IPS DF 19.7 (cell line): ENCODE data around the gene PLEKHD1.

Experiments used
- DNase-seq: peaks from one replicate; pipeline ENCODE4 v3.0.0-alpha.2; 2013; ENCODE audit warnings: low read depth, low spot score

Gene PLEKHD1

DNA sequence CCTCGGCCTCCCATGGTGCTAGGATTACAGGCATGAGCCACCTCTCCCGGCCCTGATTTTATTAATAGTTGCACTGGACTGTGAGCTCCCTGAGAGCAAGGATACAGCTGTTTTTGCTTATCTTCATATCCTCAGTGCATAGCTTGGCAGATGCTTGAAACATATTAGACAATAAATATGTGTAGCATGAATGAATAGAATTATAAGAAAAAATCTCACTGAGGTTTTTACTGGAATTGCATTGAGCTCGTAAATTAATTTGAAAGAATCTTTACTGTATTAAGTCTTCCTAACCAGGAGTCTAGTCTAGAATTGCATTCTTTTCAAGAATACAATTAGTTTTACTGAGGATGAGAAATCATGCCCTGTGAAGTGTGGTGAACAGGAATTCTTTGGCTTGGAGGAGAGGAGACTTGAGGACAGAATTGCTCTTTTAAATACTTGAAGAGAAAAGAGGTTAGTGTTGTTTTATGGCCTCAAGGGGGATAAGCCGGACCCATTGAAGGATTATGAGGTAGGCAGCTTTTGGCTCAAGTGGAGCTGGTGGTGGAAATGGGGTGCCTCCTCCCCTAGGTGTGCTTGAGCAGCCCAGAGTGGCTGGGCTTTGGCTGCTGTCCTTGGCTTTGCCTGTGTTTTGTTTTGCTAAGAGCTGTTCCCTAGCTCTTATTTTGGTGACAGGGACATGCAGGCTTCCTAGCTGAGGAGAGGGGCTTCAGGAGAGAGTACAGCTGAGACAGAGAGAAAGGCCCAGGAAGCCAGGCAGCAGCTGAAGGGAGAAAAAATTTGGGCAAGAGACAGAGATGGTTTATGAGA lies 34.0 kb downstream of the PLEKHD1 start:
- no peak for DNase-seq

DNA sequence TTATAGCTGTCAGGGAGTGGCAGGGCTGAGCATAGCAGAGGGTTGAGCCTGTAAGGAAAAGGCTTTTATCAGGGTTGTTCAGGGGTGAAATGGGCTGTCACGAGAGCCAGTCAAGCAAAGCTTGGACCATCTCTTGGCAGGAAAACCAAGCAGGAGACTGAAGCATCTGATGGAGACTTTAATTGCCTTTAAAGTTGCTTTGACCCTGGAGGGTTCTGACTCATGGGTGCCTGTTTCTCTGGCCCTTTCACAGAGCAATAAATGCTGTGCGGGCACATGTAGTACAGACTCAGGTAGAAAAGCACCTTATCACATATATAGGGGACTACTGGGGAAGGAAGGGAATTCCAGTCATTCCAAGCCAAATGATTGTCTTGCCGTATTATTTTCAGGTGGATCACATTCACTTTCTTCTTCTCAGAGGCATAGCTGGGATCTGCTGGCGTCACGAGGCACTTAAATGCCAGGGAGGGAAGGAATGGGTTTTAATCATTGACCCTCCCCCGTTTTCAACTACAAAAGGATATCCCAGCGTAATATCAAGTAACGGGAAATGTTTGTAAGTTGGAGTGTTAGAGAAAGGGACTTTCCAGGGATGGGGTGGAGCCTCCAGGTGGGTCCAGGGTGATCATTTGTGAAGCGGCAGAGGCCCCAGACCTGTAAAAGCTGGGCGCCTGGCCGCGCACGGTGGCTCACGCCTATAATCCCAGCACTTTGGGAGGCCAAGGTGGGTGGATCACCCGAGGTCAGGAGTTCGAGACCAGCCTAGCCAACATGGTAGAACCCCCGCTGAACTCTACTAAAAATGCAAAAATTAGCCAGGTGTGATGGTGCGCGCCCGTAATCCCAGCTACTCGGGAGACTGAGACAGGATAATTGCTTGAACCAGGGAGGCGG lies 34.9 kb downstream of the PLEKHD1 start:
- no peak for DNase-seq

DNA sequence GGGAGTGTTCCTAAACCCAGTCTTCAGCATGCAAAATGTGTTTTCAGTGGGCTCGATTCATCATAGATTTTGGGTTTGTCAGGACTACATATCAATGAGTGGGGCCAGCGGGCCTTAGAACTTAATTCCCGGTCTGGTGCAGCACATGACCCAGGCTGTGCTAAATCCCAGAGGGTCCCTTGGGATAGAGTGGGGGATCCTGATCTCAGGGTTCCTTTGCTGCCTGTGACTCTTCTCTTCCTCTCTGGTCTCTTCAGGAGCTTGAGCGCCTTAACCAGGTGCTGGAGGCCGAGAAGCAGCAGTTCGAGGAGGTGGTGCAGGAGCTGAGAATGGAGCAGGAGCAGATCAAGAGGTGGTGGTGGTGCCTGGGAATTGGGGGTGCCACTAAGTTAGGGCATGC lies 37.5 kb downstream of the PLEKHD1 start:
- no peak for DNase-seq

DNA sequence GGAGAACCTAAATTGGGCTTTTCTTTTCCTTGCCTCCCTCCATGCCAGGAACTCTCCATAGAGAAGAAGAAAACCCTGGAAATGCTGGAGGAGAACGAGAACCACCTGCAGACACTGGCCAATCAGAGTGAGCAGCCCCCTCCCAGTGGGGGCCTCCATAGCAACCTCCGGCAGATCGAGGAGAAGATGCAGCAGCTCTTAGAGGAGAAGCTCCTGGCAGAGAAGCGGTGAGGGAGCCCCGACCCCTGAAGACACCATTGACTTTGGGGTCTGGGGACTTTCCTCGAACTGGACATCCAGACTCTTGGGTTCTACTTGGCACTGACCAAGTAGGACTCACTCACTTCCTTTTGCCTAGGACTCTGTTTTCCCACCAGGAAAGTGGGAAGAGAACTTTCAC lies 41.4 kb downstream of the PLEKHD1 start:
- DNase-seq: no peak

DNA sequence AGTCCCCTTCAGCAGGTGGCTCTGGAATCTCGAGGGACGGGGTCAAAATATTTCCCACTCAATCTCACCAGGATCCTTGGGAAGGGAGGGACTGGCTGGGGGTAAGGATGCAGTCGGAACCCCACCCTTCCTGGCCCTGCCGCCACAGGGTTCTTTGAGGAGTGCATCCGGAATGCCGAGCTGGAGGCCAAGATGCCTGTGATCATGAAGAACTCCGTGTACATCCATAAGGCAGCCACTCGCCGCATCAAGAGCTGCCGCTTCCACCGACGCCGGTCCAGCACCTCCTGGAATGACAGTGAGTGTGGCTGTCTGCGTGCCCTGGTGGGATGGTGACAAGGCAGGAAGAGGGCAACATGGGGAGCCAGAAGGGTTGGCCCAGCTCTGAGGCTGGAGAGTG lies 43.1 kb downstream of the PLEKHD1 start:
- DNase-seq: no peak

DNA sequence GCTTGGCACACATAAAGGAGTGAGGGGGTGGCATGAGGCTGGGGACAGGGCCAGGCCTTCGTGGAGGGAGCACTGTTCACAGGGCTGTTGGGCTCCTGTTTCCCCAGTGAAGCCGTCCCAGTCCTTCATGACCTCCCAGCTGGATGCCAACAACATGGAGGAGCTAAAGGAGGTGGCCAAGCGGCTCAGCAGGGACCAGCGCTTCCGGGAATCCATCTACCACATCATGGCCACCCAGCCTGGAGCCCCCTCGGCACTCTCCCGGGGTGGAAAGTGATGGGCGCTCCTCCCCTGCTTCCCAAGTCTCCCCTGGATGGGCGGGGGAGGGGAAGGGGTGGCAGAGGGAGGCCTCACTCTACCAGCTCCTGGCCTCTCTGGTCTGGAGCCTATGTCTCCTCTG lies 43.6 kb downstream of the PLEKHD1 start:
- no peak for DNase-seq

DNA sequence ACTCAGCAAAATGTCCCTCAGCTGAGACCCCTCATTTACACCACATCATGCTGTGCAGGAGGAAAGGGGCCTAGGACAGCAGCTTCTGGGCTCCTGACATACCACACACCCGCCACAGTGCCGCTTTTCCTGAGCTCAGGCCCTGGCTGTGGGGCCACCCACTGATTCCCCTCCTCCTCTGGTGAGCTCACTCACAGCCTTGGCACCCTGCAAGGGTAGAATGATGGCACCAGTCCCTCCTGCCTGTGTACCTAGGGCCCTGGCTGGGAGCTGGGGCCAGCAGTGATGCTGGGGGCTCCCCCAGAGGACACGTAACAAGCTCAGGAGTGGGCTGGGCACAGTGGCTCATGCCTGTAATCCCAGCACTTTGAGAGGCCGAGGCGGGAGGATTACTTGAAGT lies 44.4 kb downstream of the PLEKHD1 start:
- DNase-seq: no peak

DNA sequence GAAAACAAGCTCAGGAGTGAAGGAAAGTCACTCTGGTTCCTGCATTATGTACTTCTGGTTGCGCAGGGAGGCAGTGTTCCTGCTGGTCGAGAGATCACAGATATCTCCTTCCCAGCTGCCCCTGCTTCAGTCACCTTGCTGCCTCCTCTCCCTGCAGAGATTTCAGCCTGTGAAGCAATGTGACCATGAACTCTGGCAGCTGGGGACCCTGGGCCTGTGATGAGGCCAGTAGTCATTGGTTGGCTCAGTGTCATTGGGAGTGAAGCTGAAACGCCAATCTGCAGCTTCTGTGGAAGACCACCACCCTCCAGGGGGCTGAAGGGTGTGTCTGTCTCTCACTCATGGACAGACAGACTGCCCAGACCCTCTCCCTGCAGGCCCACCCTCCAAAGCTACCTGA lies 45.0 kb downstream of the PLEKHD1 start:
- DNase-seq: no peak

DNA sequence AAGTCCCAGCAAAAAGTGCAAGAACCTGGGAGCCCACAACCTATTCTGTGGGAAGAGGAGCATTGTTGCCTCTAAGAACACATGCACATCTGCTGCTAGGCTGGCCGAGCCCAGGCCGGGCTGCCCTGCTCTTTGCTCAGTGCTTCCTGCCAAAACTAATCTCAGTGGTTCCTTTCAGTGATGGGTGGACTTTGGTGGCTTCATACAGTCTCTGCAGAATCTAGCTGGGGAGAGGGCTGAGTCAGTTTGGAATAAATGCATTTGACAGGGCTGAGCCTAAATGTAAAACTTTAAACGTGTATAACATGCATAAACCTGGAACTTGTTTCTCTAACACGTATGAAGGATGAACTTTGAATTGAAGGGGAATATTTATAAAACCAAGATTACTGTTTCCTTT lies 45.6 kb downstream of the PLEKHD1 start:
- DNase-seq: no peak

DNA sequence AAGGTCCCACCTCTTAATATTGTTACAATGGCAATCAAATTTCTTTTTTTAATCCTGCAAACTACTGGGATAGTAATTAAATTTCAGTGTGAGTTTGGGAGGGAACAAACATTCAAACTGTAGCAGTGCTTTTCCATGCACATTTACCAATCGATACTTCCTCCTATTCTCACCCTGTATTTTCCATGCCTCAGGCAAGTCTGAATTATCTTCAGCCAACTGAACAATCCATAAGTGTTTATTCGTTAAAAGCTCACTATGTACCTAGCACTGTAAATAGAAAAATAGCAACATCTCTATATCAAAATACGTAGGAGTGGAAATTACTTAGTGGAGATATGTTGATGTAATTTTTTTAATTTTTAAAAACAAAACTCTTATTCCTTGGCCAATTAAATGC lies 46.6 kb downstream of the PLEKHD1 start:
- no peak for DNase-seq

DNA sequence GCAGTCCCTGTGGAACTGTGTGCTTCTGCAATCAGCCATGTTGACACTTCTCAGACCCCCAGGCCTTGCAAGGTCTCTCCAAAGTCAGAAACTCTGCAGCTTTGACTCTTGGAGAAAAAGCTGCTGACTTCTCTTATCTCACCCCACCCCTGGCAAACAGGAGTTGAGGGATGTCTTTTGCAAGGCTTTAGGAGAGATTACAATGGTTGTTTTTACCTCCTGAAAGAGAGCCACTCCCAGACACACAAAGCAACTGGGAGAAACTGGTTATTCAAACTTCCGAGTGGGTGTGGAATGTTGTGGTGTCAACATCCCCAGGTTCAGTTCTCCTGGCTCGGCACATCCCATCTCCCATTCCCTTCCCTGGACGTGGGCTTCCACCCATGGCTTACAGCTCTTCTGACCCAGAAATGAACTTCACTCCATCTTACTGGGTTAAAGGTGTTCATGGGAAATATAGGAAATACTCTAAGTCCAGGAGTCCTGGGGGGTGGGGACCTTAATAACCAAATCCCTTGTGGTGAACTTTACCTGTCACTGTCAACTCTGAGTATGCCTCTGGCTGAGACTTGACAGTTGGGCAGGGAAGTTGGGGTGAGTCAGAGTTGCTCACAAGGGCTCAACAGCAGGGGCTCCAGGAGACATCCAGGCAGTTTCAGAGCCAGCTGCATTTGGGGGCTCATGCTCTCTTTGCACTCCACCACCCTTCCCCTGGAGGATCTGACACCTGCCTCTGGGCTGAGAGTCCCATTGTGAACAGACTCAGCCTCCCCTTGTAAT lies 48.2 kb downstream of the PLEKHD1 start:
- no peak for DNase-seq

DNA sequence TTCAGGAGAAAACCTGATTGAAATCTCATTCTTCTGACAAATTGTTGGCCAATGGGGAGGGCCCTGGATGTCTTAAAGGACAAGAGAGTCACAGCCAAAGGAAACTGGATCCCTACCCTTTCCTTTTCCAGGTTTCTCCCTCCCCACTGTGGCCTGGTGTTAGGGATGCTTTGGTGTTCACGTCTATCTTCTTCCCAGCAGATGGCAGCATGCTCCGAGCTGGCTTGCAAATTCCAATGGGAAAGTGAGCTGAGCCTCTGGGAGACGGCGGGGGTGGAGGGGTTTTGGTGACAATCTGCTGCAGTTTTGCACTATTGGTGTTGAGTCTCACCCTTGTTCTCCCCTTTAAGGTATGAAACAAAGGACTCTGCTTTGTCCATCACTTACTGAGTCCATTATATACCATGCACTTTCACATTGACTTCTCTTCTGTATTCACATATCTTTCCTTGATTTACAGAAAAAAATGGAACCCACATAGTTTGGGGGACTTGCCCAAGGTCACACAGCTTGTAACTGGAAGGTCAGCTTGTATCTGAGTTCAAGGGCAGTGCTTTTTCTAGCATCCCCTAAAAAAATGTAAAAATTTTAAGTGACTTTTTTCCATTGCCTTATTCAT lies 50.8 kb downstream of the PLEKHD1 start:
- peak; percentile 48 for DNase-seq

DNA sequence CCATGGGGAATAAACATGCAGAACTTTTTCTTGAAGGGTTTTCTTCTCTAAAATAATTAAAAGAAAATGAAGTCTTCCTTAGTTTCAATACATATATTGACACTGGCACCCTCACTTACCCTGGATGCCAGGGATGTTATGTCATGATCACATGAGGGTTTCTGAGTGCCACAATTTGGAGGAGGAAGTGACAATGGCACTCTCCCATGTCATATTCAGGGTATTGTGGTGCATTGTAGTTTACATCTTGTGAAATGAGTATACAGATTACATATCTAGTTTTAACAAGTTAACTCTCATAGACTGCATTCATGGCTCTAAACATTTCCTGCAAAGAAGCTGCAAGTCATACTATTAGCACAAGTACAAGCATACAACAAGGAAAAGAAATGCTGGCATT lies 52.4 kb downstream of the PLEKHD1 start:
- DNase-seq: no peak

DNA sequence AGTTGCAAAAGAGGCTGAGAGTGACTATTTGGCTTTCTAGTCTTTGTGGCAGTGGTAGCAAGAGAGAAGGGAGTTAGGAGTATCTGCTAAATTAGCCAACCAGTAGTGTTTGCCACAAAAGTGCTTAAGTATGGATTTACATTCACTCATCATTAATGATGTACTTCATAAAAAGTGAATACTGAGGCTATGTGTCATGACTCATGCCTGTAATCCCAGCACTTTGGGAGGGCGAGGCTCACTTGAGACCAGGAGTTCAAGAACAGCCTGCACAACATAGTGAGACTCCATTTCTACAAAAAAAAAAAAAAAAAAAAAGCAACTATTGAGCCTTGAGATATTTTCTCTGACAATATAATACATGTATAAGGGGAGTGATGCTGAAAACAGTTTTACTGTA lies 53.4 kb downstream of the PLEKHD1 start:
- DNase-seq: no peak

DNA sequence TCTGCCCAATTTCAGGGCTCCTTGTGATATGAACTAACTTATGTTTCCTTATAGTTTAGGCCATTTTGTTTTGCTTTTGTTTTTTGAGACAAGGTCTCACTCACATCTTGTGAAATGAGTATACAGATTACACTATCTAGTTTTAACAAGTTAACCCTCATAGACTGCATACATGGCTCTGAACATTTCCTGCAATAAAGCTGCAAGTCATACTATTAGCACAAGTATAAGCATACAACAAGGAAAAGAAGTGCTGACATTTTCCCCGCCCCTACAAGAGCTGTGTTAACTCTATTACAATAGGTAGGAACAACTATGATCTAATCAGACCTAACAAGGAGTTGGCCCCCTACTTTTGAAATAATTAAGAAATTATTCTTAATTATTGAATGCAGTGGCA lies 54.2 kb downstream of the PLEKHD1 start:
- no peak for DNase-seq

DNA sequence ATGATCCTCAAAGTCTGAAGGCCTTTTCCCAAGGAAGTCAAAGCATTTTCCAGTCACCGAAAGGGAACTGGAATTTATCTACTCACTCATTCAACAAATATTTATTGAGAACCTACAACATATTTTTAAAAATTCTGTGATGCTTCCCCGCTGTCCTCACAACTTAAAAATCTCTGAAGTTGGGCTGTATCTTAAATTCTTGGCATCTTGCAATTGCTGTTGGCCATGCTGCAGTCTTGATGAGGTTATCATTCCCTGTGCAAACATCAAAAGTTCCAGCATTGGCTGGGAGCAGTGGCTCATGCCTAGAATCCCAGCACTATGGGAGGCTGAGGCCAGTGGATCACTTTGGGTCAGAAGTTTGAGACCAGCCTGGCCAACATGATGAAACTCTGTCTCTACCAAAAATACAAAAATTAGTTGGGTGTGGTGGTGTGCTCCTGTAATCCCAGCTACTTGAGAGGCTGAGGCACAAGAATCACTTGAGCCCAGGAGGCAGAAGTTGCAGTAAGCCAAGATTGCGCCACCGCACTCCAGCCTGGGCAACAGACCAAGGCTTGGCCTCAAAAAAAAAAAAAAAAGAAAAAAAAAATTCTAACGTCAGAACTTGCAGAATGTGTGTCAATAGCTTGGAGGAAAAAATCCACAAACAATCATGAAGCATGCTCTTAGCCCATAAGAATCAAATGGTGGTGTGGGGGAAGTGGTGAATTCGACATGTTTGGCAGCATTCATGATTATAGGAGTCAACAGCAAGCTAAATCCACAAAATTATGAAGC lies 55.3 kb downstream of the PLEKHD1 start:
- no peak for DNase-seq

DNA sequence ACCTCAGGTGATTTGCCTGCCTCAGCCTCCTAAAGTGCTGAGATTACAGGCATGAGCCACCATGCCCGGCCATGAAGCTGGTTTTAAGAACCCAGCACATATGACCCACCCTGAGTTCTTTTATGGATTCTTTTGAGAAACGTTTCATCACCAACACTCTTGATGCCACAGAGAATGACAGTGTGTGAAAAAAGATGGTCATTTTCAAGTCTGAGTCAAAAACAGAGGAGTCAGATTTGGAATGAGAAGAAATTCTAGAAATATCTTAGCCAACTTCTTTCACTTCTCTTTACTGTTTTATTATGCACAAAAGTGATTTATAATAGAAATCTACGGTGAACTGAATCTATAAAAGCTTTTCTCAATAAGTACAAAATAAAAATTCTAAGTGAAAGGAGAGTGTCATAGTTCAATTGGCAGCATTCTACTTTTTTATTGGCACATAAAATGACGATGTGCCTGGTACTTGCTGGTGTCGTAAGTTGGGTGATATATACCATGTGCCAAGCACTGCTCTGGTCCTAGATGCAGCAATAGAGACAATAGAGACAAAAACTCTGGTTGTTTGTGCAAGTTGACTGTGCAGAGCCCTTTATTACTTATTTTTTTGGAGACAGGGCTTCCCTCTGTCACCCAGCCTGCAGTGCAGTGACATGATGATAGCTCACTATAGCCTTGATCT lies 56.3 kb downstream of the PLEKHD1 start:
- DNase-seq: no peak

DNA sequence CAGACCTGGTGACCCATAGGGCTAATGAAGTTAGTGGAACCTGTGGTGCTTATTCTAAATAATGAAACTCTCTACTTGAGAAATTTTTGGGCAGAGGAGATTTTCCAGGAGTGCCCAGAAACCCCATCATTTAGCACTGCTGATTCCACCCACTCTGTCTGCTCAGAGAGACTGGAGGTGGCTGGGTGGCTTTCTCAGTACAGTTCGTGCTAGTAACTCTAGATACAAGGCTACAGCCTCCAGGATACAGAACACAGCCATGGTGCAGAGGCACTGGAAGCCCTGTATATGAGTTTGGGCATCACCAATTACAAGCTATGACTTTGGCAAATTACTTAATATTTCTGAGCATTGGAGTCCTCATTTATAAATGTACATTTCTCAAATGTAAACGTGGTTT lies 57.8 kb downstream of the PLEKHD1 start:
- DNase-seq: no peak

DNA sequence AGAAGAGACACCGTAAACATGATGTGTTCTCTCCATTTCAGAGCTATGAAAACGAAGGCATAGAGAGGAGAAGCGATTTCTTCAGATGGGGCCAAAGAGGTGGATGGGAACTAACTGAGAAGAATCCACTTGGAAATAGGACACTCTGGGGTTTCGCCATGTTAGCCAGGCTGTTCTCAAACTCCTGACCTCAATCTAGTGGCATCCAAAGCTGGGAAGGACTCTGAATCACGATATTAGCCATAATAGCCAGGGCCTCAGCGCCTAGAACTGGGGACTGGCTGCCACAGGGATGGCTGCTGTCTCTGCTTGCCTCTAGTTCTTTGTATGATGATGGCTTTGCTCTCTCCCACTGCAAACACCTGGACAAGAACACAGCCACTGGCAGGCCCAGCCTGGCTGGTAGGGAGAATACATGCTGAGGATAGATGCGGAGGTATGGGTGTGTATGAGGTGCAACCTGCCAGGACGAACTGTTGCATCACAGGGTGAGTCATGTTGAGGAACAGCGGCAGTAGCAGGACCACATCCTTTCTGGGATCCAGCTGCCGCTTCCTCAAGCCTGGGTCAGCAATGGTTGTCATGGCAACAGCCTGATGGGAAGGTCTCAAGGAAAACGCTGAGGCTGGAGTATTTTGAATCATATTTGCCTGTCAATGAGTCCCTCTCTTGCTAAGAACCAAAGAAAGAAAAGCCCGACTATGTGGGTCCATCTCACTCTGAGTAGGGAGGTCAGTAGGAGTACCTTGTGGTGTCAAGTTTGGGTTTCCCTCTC lies 59.0 kb downstream of the PLEKHD1 start:
- DNase-seq: no peak
